IMR-90 (cell line): Measurements from ENCODE around the gene CALM1. TPM values are rescaled to one million over a fixed set of nuclear protein-coding genes. Genes with fewer than 3 reads are reported as not detected.

Experiments
- ATAC-seq: fragments of 200-7000 bp; cut with Tn5 transposase; 2 replicates; pipeline ENCODE4 v1.9.1; 2020; ENCODE audit warnings: low read depth, mild to moderate bottlenecking, moderate library complexity
- BruUV-seq: library from RNA; stranded (reverse); fragments of 400-500 nt; replicated peaks from 2 replicates; lab custom pipeline; 2021; lab: Mats Ljungman, UMichigan
- CTCF ChIA-PET: fragments of 300-600 bp; formaldehyde crosslinking; extraction: SDS; loops from one replicate; lab custom pipeline; 2021; ENCODE audit warnings: antibody characterized with exemption; lab: Yijun Ruan, JAX
- POLR2A ChIA-PET: fragments of 300-600 bp; sonication (Branson Sonifier 250); formaldehyde crosslinking; loops from one replicate; lab custom pipeline; 2022; ENCODE audit warnings: antibody characterized with exemption; ENCODE audit not compliant: unreplicated experiment; lab: Charles Lee
- DNase-seq: peaks from one replicate; pipeline ENCODE4 v3.0.0; 2013
- H2AFZ ChIP-seq: replicated peaks from 2 replicates; pipeline ENCODE3; 2013; ENCODE audit warnings: low read length, mild to moderate bottlenecking; ENCODE audit not compliant: poor library complexity
- H2AK5ac ChIP-seq: 2 replicates; pipeline ENCODE4 v1.6.1; 2013; ENCODE audit warnings: low read depth, low read length, inconsistent platforms
- H2AK9ac ChIP-seq: replicated peaks from 2 replicates; pipeline ENCODE3; 2013; ENCODE audit warnings: mild to moderate bottlenecking, low read depth, low read length, moderate library complexity; ENCODE audit not compliant: poor library complexity
- H2BK120ac ChIP-seq: 2 replicates; pipeline ENCODE4 v1.6.1; 2013; ENCODE audit warnings: low read depth, low read length, inconsistent platforms
- H2BK15ac ChIP-seq: 3 replicates; pipeline ENCODE4 v1.6.1; 2013; ENCODE audit warnings: low read depth, low read length, inconsistent platforms
- H2BK20ac ChIP-seq: 2 replicates; pipeline ENCODE4 v1.6.1; 2013; ENCODE audit warnings: low read depth, mild to moderate bottlenecking, inconsistent platforms, low read length, moderate library complexity
- H2BK5ac ChIP-seq: 2 replicates; pipeline ENCODE4 v1.6.1; 2013; ENCODE audit warnings: mild to moderate bottlenecking, low read depth, low read length, inconsistent platforms; ENCODE audit not compliant: poor library complexity, severe bottlenecking
- H3K14ac ChIP-seq: replicated peaks from 2 replicates; pipeline ENCODE4 v1.6.1; 2013; ENCODE audit warnings: low read depth, low read length, inconsistent platforms
- H3K18ac ChIP-seq: 2 replicates; pipeline ENCODE4 v1.6.1; 2013; ENCODE audit warnings: low read depth, low read length, control low read depth
- H3K23ac ChIP-seq: 2 replicates; pipeline ENCODE4 v1.6.1; 2013; ENCODE audit warnings: low read depth, low read length, inconsistent platforms
- H3K27ac ChIP-seq: 2 replicates; pipeline ENCODE4 v1.5.1; 2013; ENCODE audit warnings: mild to moderate bottlenecking, control low read depth, low read length; ENCODE audit not compliant: insufficient read depth
- H3K27me3 ChIP-seq: 2 replicates; pipeline ENCODE4 v1.6.1; 2013; ENCODE audit warnings: low read length; ENCODE audit not compliant: control insufficient read depth, insufficient read depth
- H3K36me3 ChIP-seq: 2 replicates; pipeline ENCODE4 v1.6.1; 2013; ENCODE audit warnings: low read length, mixed read lengths; ENCODE audit not compliant: control insufficient read depth, insufficient read depth
- H3K4ac ChIP-seq: 2 replicates; pipeline ENCODE4 v1.6.1; 2013; ENCODE audit warnings: low read depth, low read length, inconsistent platforms
- H3K4me1 ChIP-seq: 2 replicates; pipeline ENCODE4 v1.6.1; 2013; ENCODE audit warnings: low read length, mixed read lengths; ENCODE audit not compliant: control insufficient read depth, insufficient read depth
- H3K4me2 ChIP-seq: 2 replicates; pipeline ENCODE4 v1.6.1; 2013; ENCODE audit warnings: low read depth, mild to moderate bottlenecking, control low read depth, low read length, moderate library complexity
- H3K4me3 ChIP-seq: 2 replicates; pipeline ENCODE4 v1.5.1; 2013; ENCODE audit warnings: low read depth, mild to moderate bottlenecking, control low read depth, low read length, moderate library complexity; ENCODE audit not compliant: insufficient read depth
- H3K56ac ChIP-seq: 2 replicates; pipeline ENCODE4 v1.6.1; 2013; ENCODE audit warnings: low read length, inconsistent platforms; ENCODE audit not compliant: insufficient read depth; ENCODE audit errors: extremely low read depth
- H3K79me1 ChIP-seq, 2 experiments: 2 replicates each; pipeline ENCODE4 v1.6.1; 2013; ENCODE audit warnings: low read length in 2 of 2, inconsistent platforms in 1 of 2, low read depth in 1 of 2
- H3K9ac ChIP-seq: 2 replicates; pipeline ENCODE4 v1.6.1; 2013; ENCODE audit warnings: low read depth, low read length, control low read depth
- H3K9me1 ChIP-seq: 2 replicates; pipeline ENCODE4 v1.6.1; 2013; ENCODE audit warnings: low read length, inconsistent platforms; ENCODE audit not compliant: insufficient read depth
- H3K9me3 ChIP-seq: 2 replicates; pipeline ENCODE4 v1.6.1; 2013; ENCODE audit warnings: low read length; ENCODE audit not compliant: control insufficient read depth, insufficient read depth
- H4K20me1 ChIP-seq: 2 replicates; pipeline ENCODE4 v1.6.1; 2013; ENCODE audit warnings: low read length, inconsistent platforms; ENCODE audit not compliant: insufficient read depth
- H4K5ac ChIP-seq: 2 replicates; pipeline ENCODE4 v1.6.1; 2013; ENCODE audit warnings: mild to moderate bottlenecking, low read depth, low read length, control low read depth
- H4K8ac ChIP-seq, 2 experiments: 2 replicates each; pipeline ENCODE4 v1.6.1; 2013; ENCODE audit warnings: low read depth in 2 of 2, low read length in 2 of 2, control low read depth in 1 of 2, inconsistent platforms in 1 of 2
- H4K91ac ChIP-seq: 2 replicates; pipeline ENCODE4 v1.6.1; 2013; ENCODE audit warnings: low read depth, low read length, inconsistent platforms; ENCODE audit not compliant: insufficient read depth
- RAD21 ChIP-seq: IDR thresholded peaks from 2 replicates; pipeline ENCODE4 v1.6.1; 2012; ENCODE audit warnings: low read length, improper control_type of control experiment
- RFX5 ChIP-seq: IDR thresholded peaks from 2 replicates; pipeline ENCODE4 v1.8.0; 2012; ENCODE audit warnings: low read depth, mild to moderate bottlenecking, low read length, moderate library complexity
- WGBS, 2 experiments: methylation state at CpG; one replicate each; pipeline versions ENCODE4 v1.1.5 to v1.1.7; 2013; ENCODE audit warnings: missing lambda C conversion rate in 2 of 2; ENCODE audit not compliant: insufficient read length in 1 of 2; ENCODE audit errors: extremely low coverage in 2 of 2; 5-methylcytosine and 5-hydroxymethylcytosine counted together
- dilution Hi-C: fragments of 300-500 bp; cut with HindIII; formaldehyde crosslinking; loops from one replicate; pipeline ENCODE4 v1.14.3; 2018; ENCODE audit warnings: low sequenced_read_pairs; ENCODE audit not compliant: unreplicated experiment
- in situ Hi-C: fragments of 300-500 bp; cut with MboI; formaldehyde crosslinking; loops from 3 replicates; pipeline ENCODE4 v1.14.3; 2019; ENCODE audit warnings: low sequenced_read_pairs, inconsistent platforms, mixed read lengths
- intact Hi-C: fragments of 100-400 bp; cut with micrococcal nuclease; formaldehyde crosslinking; loops from 2 replicates; pipeline ENCODE4 v1.10.0; 2022
- polyA plus RNA-seq, 3 experiments: library from polyadenylated mRNA; depleted of rRNA; stranded (reverse); fragments of >200 nt; gene quantifications; 2 replicates each; pipeline ENCODE4 v1.2.3, GENCODE V29; 2012; ENCODE audit warnings: low replicate concordance in 1 of 3
- total RNA-seq: library from RNA; depleted of rRNA; stranded (reverse); fragments of >200 nt; gene quantifications from 2 replicates; pipeline ENCODE4 v1.2.3, GENCODE V29; 2012
- TF ChIP-seq, protein P1 (sequence below): fragments of 150-350 bp; IDR thresholded peaks from 2 replicates; pipeline ENCODE4 v1.6.1; 2016; ENCODE audit warnings: low read depth, mild to moderate bottlenecking, low read length, moderate library complexity, borderline replicate concordance

Gene CALM1
- total and polyA plus RNA-seq, 2 of the 4 experiments (the other 2 are of a cell fraction) = 72.9 to 188 TPM

DNA sequence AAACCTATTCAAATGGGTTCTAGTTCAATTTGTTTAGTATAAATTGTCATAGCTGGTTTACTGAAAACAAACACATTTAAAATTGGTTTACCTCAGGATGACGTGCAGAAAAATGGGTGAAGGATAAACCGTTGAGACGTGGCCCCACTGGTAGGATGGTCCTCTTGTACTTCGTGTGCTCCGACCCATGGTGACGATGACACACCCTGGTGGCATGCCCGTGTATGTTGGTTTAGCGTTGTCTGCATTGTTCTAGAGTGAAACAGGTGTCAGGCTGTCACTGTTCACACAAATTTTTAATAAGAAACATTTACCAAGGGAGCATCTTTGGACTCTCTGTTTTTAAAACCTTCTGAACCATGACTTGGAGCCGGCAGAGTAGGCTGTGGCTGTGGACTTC, 8.3 kb downstream of the CALM1 start:
- peaks cover 39 to 62% of the 10 kb centered on the region in 2 experiments for H3K79me1 ChIP-seq
- H3K14ac ChIP-seq = no peak overlapping the region
- TF ChIP-seq RFX5 (no peak), RAD21 (no peak)
- TF ChIP-seq, protein P1, sequence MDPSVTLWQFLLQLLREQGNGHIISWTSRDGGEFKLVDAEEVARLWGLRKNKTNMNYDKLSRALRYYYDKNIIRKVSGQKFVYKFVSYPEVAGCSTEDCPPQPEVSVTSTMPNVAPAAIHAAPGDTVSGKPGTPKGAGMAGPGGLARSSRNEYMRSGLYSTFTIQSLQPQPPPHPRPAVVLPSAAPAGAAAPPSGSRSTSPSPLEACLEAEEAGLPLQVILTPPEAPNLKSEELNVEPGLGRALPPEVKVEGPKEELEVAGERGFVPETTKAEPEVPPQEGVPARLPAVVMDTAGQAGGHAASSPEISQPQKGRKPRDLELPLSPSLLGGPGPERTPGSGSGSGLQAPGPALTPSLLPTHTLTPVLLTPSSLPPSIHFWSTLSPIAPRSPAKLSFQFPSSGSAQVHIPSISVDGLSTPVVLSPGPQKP = no peak
- H2BK120ac ChIP-seq = no peak overlapping the region
- H3K56ac ChIP-seq = no peak overlapping the region
- no peak overlapping the region for H2BK15ac ChIP-seq
- H2BK5ac ChIP-seq = no peak overlapping the region
- ChIA-PET POLR2A (no interaction called here), CTCF (interaction anchor here (0.7 kb wide), 1 partner anchor 291 kb away, joined by 4 read pairs; no protein-coding TSS in a partner anchor)
- peaks cover 10% of the 10 kb centered on the region for H3K4me1 ChIP-seq
- H3K36me3 ChIP-seq = peaks cover 48% of the 10 kb centered on the region
- no peak for DNase-seq
- no peak overlapping the region for H3K18ac ChIP-seq
- H2BK20ac ChIP-seq = no peak overlapping the region
- H3K4me2 ChIP-seq = no peak overlapping the region
- in situ Hi-C loops = loop anchor here (10.0 kb wide), 1 partner anchor 290 kb away; no protein-coding TSS in a partner anchor
- ATAC-seq = no peak
- no peak overlapping the region for H2AK9ac ChIP-seq
- H4K5ac ChIP-seq = no peak overlapping the region
- H3K4me3 ChIP-seq = no peak overlapping the region
- no CpG with 5 or more reads among the region's 9 CpGs for WGBS, 2 experiments
- BruUV-seq = TSS peak; percentile 79
- H2AK5ac ChIP-seq = no peak overlapping the region
- no peak overlapping the region for H3K9ac ChIP-seq
- no peak overlapping the region for H3K27ac ChIP-seq
- no peaks in the 10 kb centered on the region for H3K27me3 ChIP-seq
- H3K9me3 ChIP-seq = no peaks in the 10 kb centered on the region
- no peak overlapping the region for H4K8ac ChIP-seq
- intact Hi-C loops = no loop called here
- peaks cover 30% of the 10 kb centered on the region for H3K9me1 ChIP-seq
- no peak overlapping the region for H3K4ac ChIP-seq
- H4K20me1 ChIP-seq = peaks cover 45% of the 10 kb centered on the region
- dilution Hi-C loops = no loop called here
- H3K23ac ChIP-seq = no peak overlapping the region
- no peak overlapping the region for H4K91ac ChIP-seq
- H2AFZ ChIP-seq = no peak overlapping the region
